A549 treated with AZD9567 at 1 μM for 4 hours (cell line): ENCODE results near the gene SFXN1. TPM values are rescaled to one million over a fixed set of nuclear protein-coding genes. Genes with fewer than 3 reads are reported as not detected.

Source experiments
- total RNA-seq: library from RNA; stranded (reverse); fragments of 200-300 nt; extraction: Qiagen RNA extraction; gene quantifications from 5 replicates; pipeline ENCODE4 v1.2.3, GENCODE V29; 2022; ENCODE audit not compliant: insufficient read depth

The SFXN1 gene
- 85.4 to 110 TPM (median 87.4 TPM) in 5 replicates for total RNA-seq

DNA sequence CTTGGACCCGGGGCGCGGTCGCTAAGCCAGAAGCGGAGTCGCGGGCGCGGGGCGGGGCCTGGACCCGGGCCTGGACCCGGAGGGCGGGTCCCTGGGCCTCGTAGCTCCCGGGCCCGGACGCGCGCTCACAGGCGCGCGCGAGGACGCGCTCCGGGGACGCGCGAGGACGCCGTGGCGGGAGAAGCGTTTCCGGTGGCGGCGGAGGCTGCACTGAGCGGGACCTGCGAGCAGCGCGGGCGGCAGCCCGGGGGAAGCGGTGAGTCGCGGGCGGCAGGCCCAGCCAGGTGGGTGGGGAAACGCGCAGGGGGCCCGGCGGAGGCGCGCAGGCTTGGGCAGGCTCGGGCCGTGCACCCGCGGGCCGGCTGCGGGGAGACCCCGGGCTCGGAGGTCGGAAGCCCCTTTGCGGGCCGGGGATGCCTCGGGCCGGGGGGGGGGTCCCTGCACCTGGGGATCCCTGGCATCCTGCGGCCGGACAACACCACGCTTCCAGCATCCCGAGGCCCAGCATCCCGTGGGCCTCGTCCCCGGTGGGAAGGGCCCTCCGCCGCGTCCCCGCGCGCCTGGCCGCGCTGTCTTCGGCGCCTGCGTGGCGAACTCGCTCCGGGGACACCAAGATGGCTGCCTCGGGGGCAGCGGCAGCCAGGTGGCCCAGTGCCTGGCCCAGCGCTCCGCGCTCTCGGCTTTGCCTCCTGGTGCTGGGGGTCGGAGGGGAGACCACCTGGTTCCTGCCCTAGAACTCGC lies at the start of gene SFXN1:
Gene SFXN1 (plus strand): TSS at position 177 of the 741 bp plus-strand sequence. CDS start 13,544 bp downstream, outside the sequence.

DNA sequence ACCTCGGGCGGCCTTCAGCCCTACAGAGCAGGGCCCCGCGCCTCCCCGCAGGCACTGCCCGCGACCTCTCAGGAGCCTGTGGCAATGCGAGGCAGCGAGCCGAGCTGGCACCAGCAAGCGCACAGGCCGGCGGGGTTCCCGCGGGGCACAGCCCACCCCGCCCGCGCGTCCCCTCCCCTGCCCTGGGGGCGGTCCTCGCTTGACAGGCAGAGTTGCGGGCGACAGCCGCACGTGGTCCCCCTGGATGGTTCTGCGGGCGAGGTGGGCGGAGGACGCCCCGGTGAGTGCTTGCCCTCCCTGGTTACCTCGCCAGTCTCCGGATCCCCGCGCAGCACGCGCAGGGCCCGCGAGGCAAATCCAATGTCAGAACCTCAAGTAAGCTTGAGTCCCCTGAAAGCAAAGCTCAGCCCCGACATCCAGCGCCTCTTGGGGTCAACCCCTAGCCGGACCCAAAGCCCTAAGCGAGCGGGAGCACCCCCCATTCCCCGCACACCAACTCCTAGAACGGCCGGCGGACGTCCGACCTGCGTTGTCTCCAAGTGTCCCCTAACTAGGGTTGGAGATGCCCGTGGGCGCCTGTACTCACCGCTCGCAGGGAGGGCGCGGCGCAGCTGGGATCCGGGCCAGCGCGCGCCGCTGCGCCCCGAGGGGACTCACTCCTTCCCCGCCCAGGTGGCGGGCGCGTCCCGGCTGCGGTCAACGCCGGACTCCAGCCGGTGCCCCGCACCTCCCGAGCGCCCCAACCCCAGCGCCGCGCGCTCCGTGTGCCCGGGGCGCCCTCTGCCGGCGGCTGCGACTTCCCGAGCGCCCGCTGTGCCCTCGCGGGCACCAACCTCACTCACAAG lies 34.1 kb upstream of the SFXN1 start, which contains the start of gene DRD1:
Gene DRD1 (minus strand): TSS at position 123 of the 845 bp plus-strand sequence. CDS start 1,083 bp downstream, outside the sequence.

Other genes with a start within 250 kb of the SFXN1 start
- 0.08 to 0.14 TPM (median 0.10 TPM) in 4 of 5 replicates, not detected in the other for gene DRD1, start 34.4 kb upstream of the SFXN1 start, total RNA-seq
- gene HRH2, start 179.5 kb downstream of the SFXN1 start, total RNA-seq: 0.38 to 0.44 TPM (median 0.40 TPM) in 4 of 5 replicates, not detected in the other